NOMO-1 treated with dmso at 0.1 percent for 144 hours (cell line): Measurements from ENCODE around the gene SLPI.

Experiments
- DNase-seq: peaks from one replicate; lab custom pipeline; 2025; ENCODE audit not compliant: unreplicated experiment; lab: John Stamatoyannopoulos, UW

SLPI gene

GRCh38 chr20:45218636-45219035 is 35.7 kb downstream of the SLPI start:
- no peak for DNase-seq

GRCh38 chr20:45218124-45218523 is 36.2 kb downstream of the SLPI start:
- no peak for DNase-seq

GRCh38 chr20:45212836-45213235 is 41.5 kb downstream of the SLPI start:
- DNase-seq, result no peak

GRCh38 chr20:45211569-45212474 is 42.5 kb downstream of the SLPI start:
- no peak for DNase-seq

GRCh38 chr20:45209924-45210323 is 44.4 kb downstream of the SLPI start:
- no peak for DNase-seq

GRCh38 chr20:45206725-45207124 is 47.6 kb downstream of the SLPI start, which contains the start of gene SEMG1:
SEMG1 (plus strand) TSS chr20:45207033; CDS start chr20:45207054, 21 bp downstream.
- DNase-seq, result no peak
